Measurements from ENCODE around the gene SERPINB11. TPM values are rescaled to one million over a fixed set of nuclear protein-coding genes. Genes with fewer than 3 reads are reported as not detected.

Gene SERPINB11
- total and polyA plus RNA-seq, 2 donors (not counting 1 experiment from before 2014, with no cell fraction given): not detected

- Mint-ChIP-seq H3K27ac (no peak overlapping the region), H3K4me3 (no peak overlapping the region), H3K4me1 (no peaks in the 10 kb centered on the region), H3K9me3 (ENCODE audit: insufficient read depth) (no peaks in the 10 kb centered on the region), H3K27me3 (peaks cover 2% of the 10 kb centered on the region)
- H3K27ac ChIP-seq (ENCODE audit: low read length in 2 of 2): no peak overlapping the region
- H3K79me2 ChIP-seq (ENCODE audit: control insufficient read depth, insufficient read depth, low read length): no peaks in the 10 kb centered on the region
- 60% methylated on average over 1 of the region's 3 CpGs for WGBS (ENCODE audit: insufficient coverage)
- TF ChIP-seq CTCF (IDR thresholded peaks at IDR 0.05) (no peak), EZH2 (IDR thresholded peaks at IDR 0.05; ENCODE audit: borderline replicate concordance, insufficient read depth, low read depth, low read length, poor library complexity, severe bottlenecking) (no peak)
- no peak overlapping the region for H3K9ac ChIP-seq (ENCODE audit: low read length)
- H3K9me3 ChIP-seq (ENCODE audit: control extremely low read depth in 1 of 3, control insufficient read depth in 2 of 3, insufficient read depth in 1 of 3, low read length in 2 of 3): no peaks in the 10 kb centered on the region
- DNase-seq (no peak), ATAC-seq (ENCODE audit: low read depth) (no peak)
- peaks cover 0 to 2% (median 0%) of the 10 kb centered on the region in 4 experiments for H3K27me3 ChIP-seq (replicated peaks in 1 of 4; ENCODE audit: control extremely low read depth in 1 of 4, control insufficient read depth in 3 of 4, insufficient read depth in 4 of 4, low read length in 3 of 4)
- CTCF ChIA-PET: no interaction called here
- no peak overlapping the region for H3K4me3 ChIP-seq (ENCODE audit: control extremely low read depth in 1 of 5, extremely low read depth in 1 of 5, insufficient read depth in 1 of 5, low read depth in 2 of 5, low read length in 4 of 5)
- H3K36me3 ChIP-seq (replicated peaks in 1 of 2; ENCODE audit: control extremely low read depth in 1 of 2, control insufficient read depth in 1 of 2, extremely low read depth in 1 of 2, insufficient read depth in 2 of 2, low read length in 1 of 2): no peaks in the 10 kb centered on the region
- POLR2A ChIA-PET: no interaction called here
- intact Hi-C loops (cut with micrococcal nuclease): no loop called here
- H2AFZ ChIP-seq (ENCODE audit: insufficient read depth, low read depth, low read length, poor library complexity, severe bottlenecking): no peak overlapping the region
- no peaks in the 10 kb centered on the region for H4K20me1 ChIP-seq (ENCODE audit: control insufficient read depth, insufficient read depth, low read length, poor library complexity, severe bottlenecking)
- H3K4me1 ChIP-seq (ENCODE audit: control insufficient read depth in 2 of 2, insufficient read depth in 2 of 2, low read length in 2 of 2): no peaks in the 10 kb centered on the region
- no peak overlapping the region for H3K4me2 ChIP-seq (replicated peaks; ENCODE audit: low read depth, low read length, poor library complexity, severe bottlenecking)
Measured at GRCh38 chr18:63700501-63700900, 2.3 kb upstream of the SERPINB11 start.

- no peaks in the 10 kb centered on the region for H3K79me2 ChIP-seq (ENCODE audit: control insufficient read depth, insufficient read depth, low read length)
- intact Hi-C loops (cut with micrococcal nuclease): no loop called here
- no peak overlapping the region for H3K27ac ChIP-seq (ENCODE audit: low read length in 2 of 2)
- H3K4me1 ChIP-seq (ENCODE audit: control insufficient read depth in 2 of 2, insufficient read depth in 2 of 2, low read length in 2 of 2): no peaks in the 10 kb centered on the region
- H3K4me2 ChIP-seq (replicated peaks; ENCODE audit: low read depth, low read length, poor library complexity, severe bottlenecking): no peak overlapping the region
- Mint-ChIP-seq H3K4me3 (no peak overlapping the region), H3K27ac (no peak overlapping the region), H3K9me3 (ENCODE audit: insufficient read depth) (no peaks in the 10 kb centered on the region), H3K27me3 (peaks cover 2% of the 10 kb centered on the region), H3K4me1 (no peaks in the 10 kb centered on the region)
- ChIA-PET CTCF (no interaction called here), POLR2A (no interaction called here)
- peaks cover 0 to 2% (median 0%) of the 10 kb centered on the region in 4 experiments for H3K27me3 ChIP-seq (replicated peaks in 1 of 4; ENCODE audit: control extremely low read depth in 1 of 4, control insufficient read depth in 3 of 4, insufficient read depth in 4 of 4, low read length in 3 of 4)
- ATAC-seq (ENCODE audit: low read depth) (no peak), DNase-seq (no peak)
- TF ChIP-seq CTCF (IDR thresholded peaks at IDR 0.05) (no peak), EZH2 (IDR thresholded peaks at IDR 0.05; ENCODE audit: borderline replicate concordance, insufficient read depth, low read depth, low read length, poor library complexity, severe bottlenecking) (no peak)
- H4K20me1 ChIP-seq (ENCODE audit: control insufficient read depth, insufficient read depth, low read length, poor library complexity, severe bottlenecking): no peaks in the 10 kb centered on the region
- no peak overlapping the region for H3K4me3 ChIP-seq (ENCODE audit: control extremely low read depth in 1 of 5, extremely low read depth in 1 of 5, insufficient read depth in 1 of 5, low read depth in 2 of 5, low read length in 4 of 5)
- no peak overlapping the region for H2AFZ ChIP-seq (ENCODE audit: insufficient read depth, low read depth, low read length, poor library complexity, severe bottlenecking)
- 90% methylated on average over 2 of the region's 5 CpGs for WGBS (ENCODE audit: insufficient coverage)
- H3K36me3 ChIP-seq (replicated peaks in 1 of 2; ENCODE audit: control extremely low read depth in 1 of 2, control insufficient read depth in 1 of 2, extremely low read depth in 1 of 2, insufficient read depth in 2 of 2, low read length in 1 of 2): no peaks in the 10 kb centered on the region
- H3K9me3 ChIP-seq (ENCODE audit: control extremely low read depth in 1 of 3, control insufficient read depth in 2 of 3, insufficient read depth in 1 of 3, low read length in 2 of 3): no peaks in the 10 kb centered on the region
- no peak overlapping the region for H3K9ac ChIP-seq (ENCODE audit: low read length)
Measured at GRCh38 chr18:63701952-63702351, 808 bp upstream of the SERPINB11 start.

All from B cell (primary cell).